Motor neuron (in vitro differentiated cells): Measurements from ENCODE around the gene OR2V2. TPM values are rescaled to one million over a fixed set of nuclear protein-coding genes. Genes with fewer than 3 reads are reported as not detected.

Experiments used
- ATAC-seq, 8 experiments: fragments of 200-7000 bp; cut with Tn5 transposase; replicated peaks in 6 of 8; 2 replicates each; pipeline ENCODE4 v1.8.0; 2021; ENCODE audit warnings: mild to moderate bottlenecking in 8 of 8, moderate library complexity in 8 of 8
- H3K27ac ChIP-seq, 2 donors: fragments of 250-450 bp; sonication (Bioruptor Pico); 2 replicates each; pipeline ENCODE4 v1.9.0; 2021; ENCODE audit warnings: antibody characterized with exemption in 2 of 2, mild to moderate bottlenecking in 2 of 2, moderate library complexity in 1 of 2
- H3K4me1 ChIP-seq, 2 donors: fragments of 250-450 bp; sonication (Bioruptor Pico); replicated peaks in 1 of 2; 2 replicates each; pipeline ENCODE4 v1.6.1; 2021; ENCODE audit warnings: antibody characterized with exemption in 2 of 2, mild to moderate bottlenecking in 2 of 2, moderate library complexity in 1 of 2
- H3K4me3 ChIP-seq, 5 donors: fragments of 250-450 bp; sonication (Bioruptor Pico); 2 replicates each; pipeline ENCODE4 v1.9.0; 2021; ENCODE audit warnings: antibody characterized with exemption in 5 of 5, mild to moderate bottlenecking in 5 of 5, moderate library complexity in 4 of 5
- WGBS, 10 experiments: fragments of 450-650 bp; shearing (Covaris generic); methylation state at CpG; one replicate each; pipeline ENCODE4 v1.0.0; 2022; 5-methylcytosine and 5-hydroxymethylcytosine counted together
- in situ Hi-C, 9 experiments: fragments of 400-800 bp; cut with MboI; loops; one replicate each; pipeline ENCODE4 v1.15.0; 2021; ENCODE audit warnings: low sequenced_read_pairs in 9 of 9, low pct_unique_long_range_greater_than_20kb in 2 of 9; ENCODE audit not compliant: unreplicated experiment in 9 of 9
- total RNA-seq, 8 experiments: library from RNA; unstranded; fragments of 300-600 nt; gene quantifications; 2 replicates each; pipeline versions ENCODE4 v1.2.3 to v1.2.4, GENCODE V29; 2022

The OR2V2 gene
- total RNA-seq, 8 experiments from 2014 or later = 0.05 to 0.33 (median 0.13) TPM; not detected in 1

DNA sequence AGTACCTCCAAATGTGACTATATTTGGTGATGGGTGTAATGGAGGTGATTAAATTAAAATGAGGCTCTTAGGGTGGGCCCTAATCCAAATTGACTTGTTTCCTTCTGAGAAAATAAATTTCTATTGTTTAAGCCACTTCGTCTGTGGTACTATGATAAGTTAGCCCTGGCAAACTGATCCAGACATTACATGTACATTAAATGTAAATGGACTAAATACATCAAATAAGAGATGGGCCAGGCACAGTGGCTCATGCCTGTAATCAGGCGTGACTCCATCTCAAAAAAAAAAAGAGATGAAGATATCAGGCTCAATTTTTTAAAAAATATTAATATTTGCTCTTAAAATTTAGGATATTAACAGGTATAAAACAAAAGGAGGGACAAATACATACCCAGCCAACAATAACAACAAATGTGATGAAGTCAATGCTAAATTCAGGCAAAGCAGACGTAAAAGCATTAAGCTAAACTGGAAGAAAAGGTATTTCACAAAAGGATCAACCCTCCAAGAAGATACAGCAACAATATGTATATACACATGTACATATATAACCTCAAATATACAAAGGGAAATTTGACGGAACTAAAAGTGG lies 10.9 kb upstream of the OR2V2 start:
- Histone ChIP-seq H3K4me3 (no peak overlapping the region), H3K4me1 (no peaks in the 10 kb centered on the region), H3K27ac (no peak overlapping the region)
- ATAC-seq = no peak
- in situ Hi-C loops = no loop called here
- 38 to 100% (median 67%) methylated on average over 1 to 4 of the region's 4 CpGs for WGBS, 10 experiments

DNA sequence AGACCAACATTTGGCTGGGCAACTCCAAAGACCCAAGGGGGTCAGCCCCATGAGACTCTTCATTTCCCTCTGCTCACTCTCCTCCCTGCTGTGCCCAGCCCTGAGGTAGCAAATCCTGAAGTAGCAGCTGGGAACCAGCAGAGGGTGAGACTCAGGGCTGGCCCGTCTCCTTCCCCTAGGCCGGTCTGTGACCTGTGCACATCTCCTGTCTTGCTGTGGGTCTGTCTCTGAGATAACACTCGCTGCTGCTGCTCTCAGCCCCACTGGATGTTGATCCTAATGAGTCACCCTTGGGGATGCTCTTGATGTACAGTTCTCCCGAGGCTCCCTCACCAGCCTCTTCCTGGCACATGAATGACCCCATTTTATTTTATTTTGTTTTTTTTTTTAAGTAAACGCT lies 9.1 kb upstream of the OR2V2 start:
- 0 to 85% (median 30%) methylated on average over 1 to 5 of the region's 5 CpGs; no CpG with 5 or more reads in 1 of the 10 experiments for WGBS, 10 experiments
- H3K27ac ChIP-seq = no peak overlapping the region
- peak in 1 of 8 experiments; percentile 43 for ATAC-seq
- no peak overlapping the region for H3K4me3 ChIP-seq
- no peaks in the 10 kb centered on the region for H3K4me1 ChIP-seq
- in situ Hi-C loops = no loop called here

DNA sequence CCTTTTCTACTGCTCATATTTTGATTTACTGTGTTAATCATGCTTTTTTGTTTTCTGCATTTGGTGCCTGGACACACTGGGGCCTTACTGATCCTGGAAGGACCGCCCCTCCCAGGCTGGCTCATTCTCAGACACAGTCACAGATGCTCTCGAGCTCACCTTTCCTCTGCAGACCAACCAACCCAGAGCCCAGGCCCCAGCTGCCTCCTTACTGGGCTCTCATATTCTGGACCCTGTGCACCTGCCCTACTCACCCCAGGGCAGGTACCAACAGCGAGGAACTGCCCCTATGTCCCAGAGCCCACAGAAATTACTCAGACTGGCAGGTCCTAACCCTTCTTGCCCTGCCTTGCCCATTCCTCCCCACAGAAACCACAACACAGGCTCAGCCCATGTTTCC lies 6.6 kb upstream of the OR2V2 start:
- in situ Hi-C loops = no loop called here
- WGBS, 10 experiments = 17% methylated on average over 1 of the region's 3 CpGs; no CpG with 5 or more reads in 9 of the 10 experiments
- no peak for ATAC-seq
- no peaks in the 10 kb centered on the region for H3K4me1 ChIP-seq
- H3K4me3 ChIP-seq = no peak overlapping the region
- no peak overlapping the region for H3K27ac ChIP-seq

DNA sequence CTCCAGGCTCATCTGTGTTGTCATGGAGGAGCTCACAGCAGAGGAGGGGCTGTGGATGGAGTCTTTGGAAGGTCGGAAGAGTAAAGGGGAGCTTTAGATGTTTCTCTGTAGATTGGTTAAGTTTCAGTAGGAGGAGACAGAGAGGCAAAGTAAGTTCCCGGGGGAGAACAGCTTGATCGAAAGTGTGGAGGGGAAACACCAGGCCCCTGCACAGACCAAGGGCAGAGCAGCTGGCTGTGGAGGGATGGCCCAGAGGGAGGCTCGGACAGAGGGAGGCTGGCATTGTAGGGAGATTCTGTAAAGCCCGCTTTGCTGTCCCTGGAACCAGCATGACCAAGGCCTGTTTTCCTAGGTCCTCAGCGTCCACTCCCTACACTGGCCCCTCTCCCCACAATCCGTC lies 5.3 kb upstream of the OR2V2 start:
- Histone ChIP-seq H3K4me1 (no peaks in the 10 kb centered on the region), H3K27ac (no peak overlapping the region), H3K4me3 (no peak overlapping the region)
- 53 to 66% methylated on average over 3 to 5 of the region's 7 CpGs; no CpG with 5 or more reads in 8 of the 10 experiments for WGBS, 10 experiments
- ATAC-seq = no peak
- in situ Hi-C loops = no loop called here

DNA sequence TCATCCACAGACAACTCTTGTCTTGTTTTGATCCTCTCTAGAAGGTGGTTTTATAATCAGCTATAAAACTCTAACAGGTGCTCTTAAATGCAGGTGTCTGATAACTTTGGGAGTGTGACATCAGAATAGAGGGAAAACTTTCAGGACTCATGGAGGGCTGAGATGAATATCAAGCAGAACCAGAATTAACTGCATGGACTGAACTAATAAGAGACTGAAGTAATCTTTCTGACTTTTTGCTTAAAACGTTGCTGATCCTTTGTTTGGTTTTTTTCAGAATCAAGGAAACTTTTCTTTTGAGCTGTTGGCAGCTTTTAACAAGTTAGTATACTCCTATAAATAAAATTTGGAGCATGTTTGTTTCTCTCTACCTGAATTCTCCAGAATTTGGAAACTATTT lies 2.3 kb upstream of the OR2V2 start:
- Histone ChIP-seq H3K27ac (no peak overlapping the region), H3K4me3 (no peak overlapping the region), H3K4me1 (no peaks in the 10 kb centered on the region)
- WGBS, 10 experiments = 0 to 40% (median 11%) methylated on average over 1 of the region's 1 CpG; no CpG with 5 or more reads in 1 of the 10 experiments
- ATAC-seq = no peak
- in situ Hi-C loops = no loop called here

DNA sequence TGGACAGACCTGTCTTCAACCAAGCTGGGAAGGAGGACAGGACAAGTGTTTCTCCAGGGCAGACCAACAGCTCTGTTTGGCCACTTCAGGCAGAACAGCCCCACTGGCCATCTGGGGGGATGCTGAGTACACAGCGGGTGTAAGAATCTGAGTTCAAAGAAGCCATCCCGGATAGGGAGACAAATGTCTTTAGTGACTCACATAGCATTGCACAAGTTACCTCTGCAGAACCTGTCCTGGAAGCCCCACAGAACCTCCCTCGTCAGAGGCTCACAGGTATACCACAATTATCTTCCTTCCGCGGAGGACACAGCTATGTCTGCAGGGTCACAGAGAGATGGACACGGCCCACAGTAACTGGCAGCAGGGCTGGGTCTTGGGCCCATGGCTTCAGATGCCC lies 2.0 kb downstream of the OR2V2 start:
- Histone ChIP-seq H3K4me1 (no peaks in the 10 kb centered on the region), H3K4me3 (no peak overlapping the region), H3K27ac (no peak overlapping the region)
- ATAC-seq = no peak
- WGBS, 10 experiments = 30 to 100% (median 72%) methylated on average over 2 to 6 of the region's 6 CpGs; no CpG with 5 or more reads in 2 of the 10 experiments
- in situ Hi-C loops = no loop called here

DNA sequence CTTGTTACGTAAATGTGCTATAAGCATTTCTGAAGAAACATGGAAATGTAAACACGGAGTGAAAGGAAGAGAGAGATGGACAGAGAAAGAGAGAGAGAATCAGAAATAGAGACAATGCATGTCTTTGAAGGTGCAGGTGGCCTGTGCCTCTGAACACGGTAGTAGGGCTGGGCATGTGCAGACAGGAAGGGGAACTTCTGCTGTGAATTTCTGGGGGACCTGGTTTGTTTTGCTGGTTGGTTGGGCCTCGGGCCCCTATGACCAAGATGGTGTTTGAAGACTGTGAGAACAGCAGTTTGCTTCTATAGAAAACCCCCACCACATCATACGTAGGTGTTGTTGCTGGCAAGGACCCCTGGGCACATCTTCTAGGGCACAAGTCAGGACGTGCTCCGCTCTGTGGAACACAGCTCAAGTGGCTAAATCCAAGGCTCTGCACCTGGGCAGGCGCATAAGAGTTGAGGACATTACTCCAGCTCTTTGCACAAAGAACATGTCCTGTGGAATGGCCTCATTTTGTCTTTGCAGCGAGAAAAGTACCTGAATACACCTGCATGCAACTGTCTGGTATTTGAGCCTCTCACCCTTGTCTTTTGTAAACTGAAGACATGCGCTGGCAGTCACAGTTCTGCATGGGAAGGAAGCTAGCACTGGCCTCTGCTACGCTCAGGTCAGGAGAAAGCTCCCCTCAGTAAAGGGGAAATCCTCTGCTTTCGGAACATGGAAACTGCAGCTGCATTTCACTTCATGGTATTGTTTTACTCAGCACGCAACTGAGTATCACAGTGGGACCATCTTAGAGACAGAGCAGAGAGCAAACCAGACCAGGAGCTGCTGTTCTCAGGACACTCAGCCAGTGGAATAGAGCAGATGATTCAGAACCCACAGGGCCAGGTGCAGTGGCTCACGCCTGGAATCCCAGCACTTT lies 2.7 kb downstream of the OR2V2 start:
- no peaks in the 10 kb centered on the region for H3K4me1 ChIP-seq
- no peak overlapping the region for H3K27ac ChIP-seq
- H3K4me3 ChIP-seq = no peak overlapping the region
- WGBS, 10 experiments = 42 to 83% (median 66%) methylated on average over 1 to 8 of the region's 14 CpGs; no CpG with 5 or more reads in 1 of the 10 experiments
- in situ Hi-C loops = no loop called here
- ATAC-seq = no peak

DNA sequence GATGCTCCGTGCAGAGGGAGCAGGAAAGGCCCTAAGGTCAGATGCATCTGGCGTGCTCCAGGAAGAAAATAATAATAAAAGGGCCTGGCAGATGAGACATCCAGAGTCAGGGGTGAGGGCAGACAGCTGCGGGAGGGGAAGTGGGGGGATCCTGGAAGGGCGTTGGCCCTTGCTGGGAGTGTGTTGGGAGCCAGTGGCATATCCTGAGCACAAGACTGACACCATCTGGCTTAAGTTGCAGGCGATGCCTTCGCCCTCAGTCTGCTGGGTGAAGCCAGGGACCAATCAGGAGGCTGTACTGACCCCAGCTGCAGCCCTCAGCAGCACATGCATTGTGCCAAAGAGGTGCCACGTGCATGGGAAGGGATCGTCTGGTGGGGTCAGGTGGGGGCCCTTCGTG lies 3.8 kb downstream of the OR2V2 start:
- 13 to 30% (median 20%) methylated on average over 1 to 3 of the region's 9 CpGs; no CpG with 5 or more reads in 7 of the 10 experiments for WGBS, 10 experiments
- H3K4me3 ChIP-seq = no peak overlapping the region
- ATAC-seq = peak in 3 of 8 experiments; percentile 43 to 96 (median 66)
- in situ Hi-C loops = no loop called here
- H3K27ac ChIP-seq = no peak overlapping the region
- no peaks in the 10 kb centered on the region for H3K4me1 ChIP-seq

DNA sequence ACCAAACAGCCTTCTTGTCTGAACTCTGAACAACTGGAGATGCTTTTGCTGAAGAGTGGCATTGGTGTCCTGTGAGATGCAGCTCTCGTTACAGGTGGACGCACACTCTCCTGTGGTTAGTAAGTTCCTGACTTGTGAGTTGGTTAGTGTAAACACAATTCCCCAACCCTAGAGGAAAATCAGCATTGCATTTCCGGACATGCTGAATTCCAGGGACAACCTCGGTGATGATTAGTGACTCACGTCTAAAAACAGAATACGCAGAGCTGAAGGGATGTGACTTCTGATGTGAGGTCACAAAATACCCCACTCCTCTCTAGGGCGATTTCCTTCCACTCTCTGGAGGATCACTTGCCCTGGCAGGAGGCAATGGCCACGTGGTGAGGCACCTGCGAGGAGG lies 5.0 kb downstream of the OR2V2 start:
- ATAC-seq = peak in 1 of 8 experiments; percentile 48
- Histone ChIP-seq H3K27ac (no peak overlapping the region), H3K4me3 (no peak overlapping the region), H3K4me1 (no peaks in the 10 kb centered on the region)
- whole genome bisulfite sequencing, 10 experiments = 25 to 98% (median 64%) methylated on average over 1 to 8 of the region's 9 CpGs; no CpG with 5 or more reads in 4 of the 10 experiments
- in situ Hi-C loops = no loop called here

DNA sequence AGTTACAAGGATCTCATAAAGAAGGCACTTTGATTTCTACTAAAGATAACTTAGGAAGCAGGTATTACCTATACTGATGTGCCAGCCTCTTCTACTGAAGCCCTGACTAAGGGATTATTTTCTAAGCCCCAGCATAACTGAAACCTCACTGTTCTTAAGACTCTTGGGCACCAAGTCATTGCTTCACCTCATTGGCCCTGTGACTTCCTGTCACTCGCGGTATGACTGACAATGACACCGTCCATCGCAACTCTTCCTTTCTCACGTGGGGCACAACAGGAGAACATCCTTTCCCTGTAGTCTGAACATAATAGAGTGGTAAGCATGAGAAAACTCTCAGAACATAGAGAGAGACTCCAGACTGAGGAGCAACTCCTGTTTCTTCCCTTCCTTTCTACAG lies 6.4 kb downstream of the OR2V2 start:
- Histone ChIP-seq H3K27ac (no peak overlapping the region), H3K4me1 (no peaks in the 10 kb centered on the region), H3K4me3 (no peak overlapping the region)
- 40 to 100% (median 80%) methylated on average over 1 to 5 of the region's 5 CpGs; no CpG with 5 or more reads in 1 of the 10 experiments for WGBS, 10 experiments
- in situ Hi-C loops = no loop called here
- ATAC-seq = no peak

DNA sequence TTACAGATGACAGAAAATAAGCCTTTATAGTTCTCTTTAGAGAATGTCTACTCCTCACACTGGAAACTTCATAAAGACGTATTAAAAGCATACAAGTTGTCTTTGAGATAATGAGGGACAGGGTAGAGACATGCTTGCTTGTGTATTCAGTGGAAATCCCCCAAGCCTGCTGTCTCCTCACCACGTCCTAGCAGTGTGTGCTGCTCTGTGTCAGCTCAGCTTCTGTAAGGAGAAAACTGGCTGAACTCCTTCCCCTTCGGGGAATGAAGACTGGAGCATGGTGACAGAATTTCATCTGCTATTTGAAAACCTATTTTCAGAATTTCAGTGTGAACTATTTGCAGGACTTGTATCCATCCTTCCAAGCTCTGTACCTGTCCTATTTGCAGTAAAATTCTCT lies 9.4 kb downstream of the OR2V2 start:
- no peak overlapping the region for H3K4me3 ChIP-seq
- peaks cover 11% of the 10 kb centered on the region in 2 donors for H3K4me1 ChIP-seq
- in situ Hi-C loops = no loop called here
- ATAC-seq = no peak
- WGBS, 10 experiments = 0 to 63% (median 33%) methylated on average over 1 to 3 of the region's 3 CpGs; no CpG with 5 or more reads in 2 of the 10 experiments
- H3K27ac ChIP-seq = no peak overlapping the region

DNA sequence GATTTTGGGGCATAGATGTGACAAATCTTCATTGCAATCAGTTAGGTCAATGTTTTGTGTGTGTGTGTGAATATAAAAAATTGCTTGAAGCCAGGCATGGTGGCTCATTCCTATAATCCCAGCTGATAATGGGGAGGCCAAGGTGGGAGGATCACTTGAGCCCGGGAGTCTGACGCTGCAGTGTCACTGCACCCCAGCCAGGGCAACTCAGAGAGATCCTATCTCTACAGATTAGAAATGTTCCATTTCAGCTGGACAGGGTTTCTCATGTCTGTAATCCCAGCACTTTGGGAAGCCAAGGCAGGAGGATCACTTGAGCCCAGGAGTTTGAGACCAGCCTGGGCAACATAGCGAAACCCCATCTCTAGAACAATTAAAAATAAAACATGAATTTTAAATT lies 11.5 kb downstream of the OR2V2 start:
- ATAC-seq = no peak
- H3K4me1 ChIP-seq = peaks cover 11 to 13% of the 10 kb centered on the region in 2 donors
- no peak overlapping the region for H3K27ac ChIP-seq
- WGBS, 10 experiments = 80 to 94% (median 90%) methylated on average over 2 to 3 of the region's 3 CpGs; no CpG with 5 or more reads in 5 of the 10 experiments
- in situ Hi-C loops = no loop called here
- H3K4me3 ChIP-seq = no peak overlapping the region
